Measurements from ENCODE around the gene LCN9. TPM values are rescaled to one million over a fixed set of nuclear protein-coding genes. Genes with fewer than 3 reads are reported as not detected.

The LCN9 gene, protein sequence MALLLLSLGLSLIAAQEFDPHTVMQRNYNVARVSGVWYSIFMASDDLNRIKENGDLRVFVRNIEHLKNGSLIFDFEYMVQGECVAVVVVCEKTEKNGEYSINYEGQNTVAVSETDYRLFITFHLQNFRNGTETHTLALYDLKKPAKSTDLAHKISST
- 1 to 10 TPM in 1 of 8 experiments, under 1 TPM in 2, not detected in 5; 0.78 to 1.7 (median 0.81) TPM for total RNA-seq

DNA sequence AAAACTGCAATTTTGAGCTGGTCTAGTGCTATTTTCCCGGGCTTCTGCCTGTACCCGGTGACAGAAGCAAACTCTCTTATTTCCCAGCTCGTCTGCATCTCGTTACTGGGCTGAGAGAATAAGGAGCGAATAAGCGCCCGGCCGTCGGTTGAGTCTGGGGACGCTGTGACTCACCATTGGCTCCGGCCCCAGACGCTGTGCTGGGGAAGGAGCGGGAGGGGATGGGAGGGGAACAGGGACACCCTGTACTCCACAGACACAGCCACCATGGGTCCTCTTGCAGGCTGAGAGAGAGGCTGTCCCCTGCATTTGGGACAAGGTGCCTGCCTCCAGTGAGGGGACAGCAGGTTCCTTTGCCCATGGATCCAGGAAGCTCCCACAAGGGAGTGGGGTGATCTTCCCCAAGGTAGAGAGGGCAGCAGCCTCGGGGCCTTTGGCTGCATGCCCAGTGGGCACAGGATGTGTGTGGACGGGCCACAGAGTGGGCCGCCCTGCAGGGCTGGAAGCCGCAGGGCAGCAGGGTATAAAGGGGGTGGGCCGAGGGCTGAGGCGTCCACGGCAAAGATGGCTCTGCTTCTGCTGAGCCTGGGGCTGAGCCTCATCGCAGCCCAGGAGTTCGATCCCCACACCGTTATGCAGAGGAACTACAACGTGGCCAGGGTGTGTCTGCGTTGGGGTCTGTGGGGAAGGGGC, at the start of gene LCN9:
LCN9 (plus strand) TSS at position 552 of the 693 bp plus-strand sequence; CDS start at position 565, 13 bp downstream.
- Histone ChIP-seq H3K4me1 (replicated peaks in 1 of 2) (no peaks in the 10 kb centered on the region), H3K4me3 (no peak within 1 kb of the TSS), H3K27ac (no peak within 1 kb of the TSS)
- in situ Hi-C loops (cut with MboI; ENCODE audit: low pct_unique_long_range_greater_than_20kb in 2 of 9, low sequenced_read_pairs in 9 of 9, unreplicated experiment in 9 of 9), result no loop called here
- WGBS, 10 experiments, result 0 to 85% (median 70%) methylated on average over 2 to 15 of the region's 25 CpGs; no CpG with 5 or more reads in 6 of the 10 experiments
- ATAC-seq (replicated peaks in 6 of 8), result peak in 5 of 8 experiments; percentile 55 to 87 (median 61)

DNA sequence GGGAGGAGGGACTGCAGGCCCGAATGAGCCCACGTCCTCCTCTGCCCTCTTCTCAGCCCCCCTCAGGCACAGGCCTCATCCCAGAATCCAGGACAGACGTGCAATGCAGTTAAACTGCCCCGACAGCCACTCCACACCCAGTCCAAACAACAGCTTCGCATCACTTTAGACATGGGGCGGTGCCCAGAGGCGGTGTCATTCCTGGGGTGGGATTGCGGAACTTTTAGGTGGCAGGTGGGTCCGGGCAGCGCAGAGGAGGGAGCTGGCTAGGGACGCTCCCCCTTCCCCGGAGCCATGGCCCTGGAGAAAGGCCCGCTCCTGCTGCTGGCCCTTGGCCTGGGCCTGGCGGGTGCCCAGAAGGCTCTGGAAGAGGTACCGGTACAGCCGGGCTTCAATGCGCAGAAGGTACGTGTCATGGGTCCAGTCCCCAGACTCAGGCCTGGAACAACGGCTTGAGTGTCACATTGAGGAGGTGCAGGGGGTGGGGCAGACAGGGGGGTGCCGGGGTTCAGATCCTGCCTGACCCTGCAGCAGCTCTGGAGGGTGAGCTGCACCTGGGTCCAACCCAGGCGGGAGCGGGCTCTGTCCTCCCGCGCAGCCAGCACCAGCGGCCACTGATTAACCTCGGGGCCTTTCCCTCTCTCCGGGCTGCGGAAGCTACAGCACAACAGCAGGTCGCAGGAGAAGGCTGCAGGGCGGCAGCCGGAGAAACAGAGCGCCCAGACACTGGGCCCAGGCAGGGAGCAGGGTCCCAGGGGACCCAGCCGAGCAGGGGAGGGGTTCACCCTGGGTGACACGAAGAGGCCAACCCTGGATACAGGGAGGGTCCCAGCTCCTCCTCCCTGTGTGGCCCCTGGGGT, 48.9 kb upstream of the LCN9 start:
- in situ Hi-C loops (cut with MboI; ENCODE audit: low pct_unique_long_range_greater_than_20kb in 2 of 9, low sequenced_read_pairs in 9 of 9, unreplicated experiment in 9 of 9), result loop anchor here in 1 of 9 experiments (25.0 kb wide), 1 partner anchor 323 kb away; no protein-coding TSS in a partner anchor
- ATAC-seq (replicated peaks in 6 of 8), result peak in 1 of 8 experiments; percentile 11
- 40 to 79% methylated on average over 1 to 5 of the region's 34 CpGs; no CpG with 5 or more reads in 8 of the 10 experiments for WGBS, 10 experiments
- H3K27ac ChIP-seq, result no peak overlapping the region
- no peaks in the 10 kb centered on the region for H3K4me1 ChIP-seq (replicated peaks in 1 of 2)
- no peak overlapping the region for H3K4me3 ChIP-seq

DNA sequence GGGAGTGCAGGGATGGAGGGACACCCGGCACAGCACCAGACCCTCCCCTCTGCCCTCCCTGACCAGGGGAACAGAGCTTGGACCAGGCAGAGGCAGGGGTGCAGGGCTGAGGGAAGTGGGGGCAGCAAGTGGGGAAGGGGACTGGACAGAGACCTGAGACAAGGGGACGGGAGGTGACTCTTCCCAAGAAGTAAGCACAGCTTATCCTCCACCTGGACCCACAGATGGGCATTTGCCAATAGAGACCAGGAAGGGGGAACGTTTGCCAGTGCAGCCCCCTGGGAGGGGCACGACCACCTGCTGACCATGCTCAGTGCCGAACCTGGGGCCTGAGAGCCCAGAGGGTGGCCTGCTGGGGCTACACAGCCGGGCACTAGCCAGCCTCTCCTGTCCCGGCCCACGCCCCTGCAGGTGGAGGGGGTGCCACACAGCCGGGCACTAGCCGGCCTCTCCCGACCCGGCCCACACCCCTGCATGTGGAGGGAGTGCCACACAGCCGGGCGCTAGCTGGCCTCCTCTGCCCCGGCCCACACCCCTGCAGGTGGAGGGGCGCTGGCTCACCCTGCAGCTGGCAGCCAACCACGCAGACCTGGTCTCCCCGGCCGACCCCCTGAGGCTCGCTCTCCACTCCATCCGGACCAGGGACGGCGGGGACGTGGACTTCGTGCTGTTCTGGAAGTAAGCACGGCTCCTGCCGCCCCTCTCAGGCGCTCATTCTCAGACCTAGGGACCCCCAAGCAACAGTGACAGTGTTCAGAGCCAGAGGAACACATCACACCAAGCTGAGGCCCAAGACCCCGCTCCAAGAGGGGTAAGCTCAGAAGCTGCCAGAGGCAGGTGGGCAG, 48.1 kb upstream of the LCN9 start:
- in situ Hi-C loops (cut with MboI; ENCODE audit: low pct_unique_long_range_greater_than_20kb in 2 of 9, low sequenced_read_pairs in 9 of 9, unreplicated experiment in 9 of 9), result loop anchor here in 1 of 9 experiments (25.0 kb wide), 1 partner anchor 322 kb away; no protein-coding TSS in a partner anchor
- ATAC-seq (replicated peaks in 6 of 8), result peak in 1 of 8 experiments; percentile 4
- Histone ChIP-seq H3K27ac (no peak overlapping the region), H3K4me3 (no peak overlapping the region), H3K4me1 (replicated peaks in 1 of 2) (no peaks in the 10 kb centered on the region)
- 45 to 70% (median 60%) methylated on average over 2 to 4 of the region's 29 CpGs; no CpG with 5 or more reads in 7 of the 10 experiments for whole genome bisulfite sequencing, 10 experiments

DNA sequence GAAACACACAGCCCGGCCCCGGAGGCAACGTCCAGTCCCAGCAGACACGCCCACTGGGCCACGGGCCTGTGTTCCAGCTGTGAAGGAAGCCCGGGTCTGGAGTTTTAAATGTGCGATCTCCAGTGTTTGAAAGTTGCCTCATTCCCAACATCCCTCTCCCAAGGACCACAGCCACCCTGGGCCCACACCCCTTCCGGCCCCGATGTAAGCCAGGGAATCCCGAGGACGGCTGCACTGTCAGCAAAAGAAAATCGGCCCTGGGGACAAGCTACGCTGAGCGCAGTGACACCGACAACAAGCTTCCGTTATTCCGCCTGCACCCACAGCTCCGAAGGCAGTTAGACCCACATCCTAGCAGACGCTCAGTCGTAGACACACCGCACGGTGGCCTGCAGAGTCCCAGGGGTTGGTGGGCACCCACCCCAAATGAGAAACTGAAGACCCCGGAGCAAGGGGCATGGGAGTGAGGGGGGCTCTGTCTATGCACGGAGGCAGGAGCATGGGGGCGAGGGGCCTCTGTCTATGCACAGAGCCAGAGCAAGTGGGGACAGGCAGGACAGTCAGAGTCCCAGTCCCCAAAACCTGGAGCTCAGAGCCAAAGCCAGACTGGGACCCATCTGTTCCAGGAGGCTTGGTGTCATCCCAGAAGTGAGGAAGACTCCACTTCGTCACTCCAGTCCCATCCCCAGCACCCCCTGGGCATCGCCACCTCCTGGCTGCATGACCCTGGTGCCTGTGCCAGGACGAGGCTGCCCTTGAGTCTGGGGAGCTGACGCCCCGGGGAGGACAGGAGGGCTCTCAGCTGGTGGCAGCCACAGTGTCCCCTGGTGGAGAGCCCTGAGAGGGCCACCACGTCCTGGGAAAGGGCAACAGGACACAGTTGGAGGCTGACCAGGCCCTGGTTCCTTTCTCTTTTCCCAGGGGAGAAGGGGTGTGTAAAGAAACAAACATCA, 47.2 kb upstream of the LCN9 start:
- 0 to 100% (median 48%) methylated on average over 1 to 18 of the region's 31 CpGs; no CpG with 5 or more reads in 1 of the 10 experiments for WGBS, 10 experiments
- ATAC-seq (replicated peaks in 6 of 8), result peak in 3 of 8 experiments; percentile 24 to 47 (median 41)
- Histone ChIP-seq H3K4me3 (no peak overlapping the region), H3K4me1 (replicated peaks in 1 of 2) (no peaks in the 10 kb centered on the region), H3K27ac (no peak overlapping the region)
- in situ Hi-C loops (cut with MboI; ENCODE audit: low pct_unique_long_range_greater_than_20kb in 2 of 9, low sequenced_read_pairs in 9 of 9, unreplicated experiment in 9 of 9), result loop anchor here in 1 of 9 experiments (25.0 kb wide), 1 partner anchor 321 kb away; no protein-coding TSS in a partner anchor

DNA sequence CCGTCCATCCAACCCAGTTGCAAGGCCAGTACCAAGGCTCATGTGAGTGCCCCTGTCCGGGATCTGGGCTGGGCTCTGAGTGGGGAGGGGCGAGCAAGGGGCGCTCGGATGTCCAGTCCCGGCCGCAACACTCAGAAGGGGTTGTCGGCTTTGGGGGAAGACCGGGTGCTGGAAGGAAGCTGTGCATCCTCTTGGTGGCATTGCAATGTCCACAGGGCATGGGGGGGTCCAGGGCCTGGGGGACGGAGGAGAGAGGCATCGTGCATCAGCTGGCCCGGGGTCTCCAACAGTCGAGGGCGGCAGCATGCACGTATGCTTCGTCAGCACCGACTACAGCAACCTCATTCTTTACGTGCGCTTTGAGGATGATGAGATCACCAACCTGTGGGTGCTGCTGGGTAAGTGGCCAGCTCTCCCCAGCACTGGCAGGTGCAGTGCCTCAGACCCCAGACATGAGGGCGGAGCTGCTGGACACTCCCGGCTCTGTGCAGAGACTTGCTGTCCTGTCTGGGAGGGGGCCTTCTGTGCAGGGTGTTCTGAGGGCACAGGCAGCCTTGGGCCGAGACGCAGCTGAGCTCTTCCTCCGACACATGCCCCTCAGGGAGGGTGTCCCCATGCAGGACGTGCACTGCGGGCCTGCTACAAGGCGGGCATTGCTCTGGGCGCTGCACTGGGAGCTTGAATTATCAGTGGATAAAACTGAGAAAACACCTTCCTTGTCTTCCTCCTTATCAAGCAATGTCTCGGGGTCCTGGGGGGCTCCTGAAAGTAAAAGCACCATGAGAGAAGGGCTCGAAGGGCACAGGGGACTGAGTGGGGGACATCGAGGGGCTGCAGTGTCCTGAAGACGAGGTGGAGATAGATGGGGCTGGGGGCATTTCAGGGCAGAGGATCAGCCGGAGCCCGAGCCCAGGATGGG, 46.2 kb upstream of the LCN9 start:
- Histone ChIP-seq H3K4me3 (no peak overlapping the region), H3K4me1 (replicated peaks in 1 of 2) (no peaks in the 10 kb centered on the region), H3K27ac (no peak overlapping the region)
- ATAC-seq (replicated peaks in 6 of 8), result peak in 5 of 8 experiments; percentile 42 to 83 (median 53)
- 0 to 85% (median 72%) methylated on average over 1 to 15 of the region's 34 CpGs; no CpG with 5 or more reads in 4 of the 10 experiments for WGBS, 10 experiments
- in situ Hi-C loops (cut with MboI; ENCODE audit: low pct_unique_long_range_greater_than_20kb in 2 of 9, low sequenced_read_pairs in 9 of 9, unreplicated experiment in 9 of 9), result loop anchor here in 1 of 9 experiments (25.0 kb wide), 1 partner anchor 320 kb away; no protein-coding TSS in a partner anchor

- in situ Hi-C loops (cut with MboI; ENCODE audit: low pct_unique_long_range_greater_than_20kb in 2 of 9, low sequenced_read_pairs in 9 of 9, unreplicated experiment in 9 of 9), result loop anchor here in 1 of 9 experiments (25.0 kb wide), 1 partner anchor 320 kb away; no protein-coding TSS in a partner anchor
- H3K4me1 ChIP-seq (replicated peaks in 1 of 2), result no peaks in the 10 kb centered on the region
- no peak overlapping the region for H3K27ac ChIP-seq
- WGBS, 10 experiments, result 59 to 87% (median 75%) methylated on average over 2 to 4 of the region's 13 CpGs; no CpG with 5 or more reads in 6 of the 10 experiments
- no peak overlapping the region for H3K4me3 ChIP-seq
- ATAC-seq (replicated peaks in 6 of 8), result no peak
Observed at GRCh38 chr9:135617538-135617900, 45.6 kb upstream of the LCN9 start.

GRCh38 chr9:135617991-135618411, 45.1 kb upstream of the LCN9 start:
- ATAC-seq (replicated peaks in 6 of 8), result no peak
- no peak overlapping the region for H3K27ac ChIP-seq
- in situ Hi-C loops (cut with MboI; ENCODE audit: low pct_unique_long_range_greater_than_20kb in 2 of 9, low sequenced_read_pairs in 9 of 9, unreplicated experiment in 9 of 9), result loop anchor here in 1 of 9 experiments (25.0 kb wide), 1 partner anchor 319 kb away; no protein-coding TSS in a partner anchor
- 40 to 100% (median 80%) methylated on average over 1 to 6 of the region's 13 CpGs; no CpG with 5 or more reads in 5 of the 10 experiments for WGBS, 10 experiments
- no peak overlapping the region for H3K4me3 ChIP-seq
- H3K4me1 ChIP-seq (replicated peaks in 1 of 2), result no peaks in the 10 kb centered on the region

GRCh38 chr9:135618866-135619598, 44.1 kb upstream of the LCN9 start:
- Histone ChIP-seq H3K4me3 (no peak overlapping the region), H3K27ac (no peak overlapping the region), H3K4me1 (replicated peaks in 1 of 2) (no peaks in the 10 kb centered on the region)
- 20 to 88% (median 68%) methylated on average over 1 to 3 of the region's 8 CpGs; no CpG with 5 or more reads in 6 of the 10 experiments for WGBS, 10 experiments
- ATAC-seq (replicated peaks in 6 of 8), result no peak
- in situ Hi-C loops (cut with MboI; ENCODE audit: low pct_unique_long_range_greater_than_20kb in 2 of 9, low sequenced_read_pairs in 9 of 9, unreplicated experiment in 9 of 9), result loop anchor here in 1 of 9 experiments (25.0 kb wide), 1 partner anchor 318 kb away; no protein-coding TSS in a partner anchor

DNA sequence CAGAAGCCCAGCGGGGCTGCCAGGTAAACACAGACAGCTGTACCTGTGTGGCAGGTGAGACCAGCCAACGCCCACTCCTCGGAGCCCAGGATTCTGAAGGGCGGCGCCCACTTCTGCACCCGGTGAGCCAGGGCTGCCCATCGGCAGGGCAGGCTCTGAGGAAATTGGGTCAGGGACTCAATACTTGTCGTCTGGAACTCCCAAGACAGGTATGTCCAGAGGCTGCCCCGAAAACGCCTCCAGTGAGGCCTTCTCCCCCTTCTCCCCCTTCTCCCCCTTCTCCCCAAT, 43.6 kb upstream of the LCN9 start:
- ATAC-seq (replicated peaks in 6 of 8), result no peak
- Histone ChIP-seq H3K27ac (no peak overlapping the region), H3K4me3 (no peak overlapping the region), H3K4me1 (replicated peaks in 1 of 2) (no peaks in the 10 kb centered on the region)
- in situ Hi-C loops (cut with MboI; ENCODE audit: low pct_unique_long_range_greater_than_20kb in 2 of 9, low sequenced_read_pairs in 9 of 9, unreplicated experiment in 9 of 9), result loop anchor here in 1 of 9 experiments (25.0 kb wide), 1 partner anchor 318 kb away; no protein-coding TSS in a partner anchor
- 50 to 96% methylated on average over 2 to 5 of the region's 10 CpGs; no CpG with 5 or more reads in 8 of the 10 experiments for WGBS, 10 experiments

DNA sequence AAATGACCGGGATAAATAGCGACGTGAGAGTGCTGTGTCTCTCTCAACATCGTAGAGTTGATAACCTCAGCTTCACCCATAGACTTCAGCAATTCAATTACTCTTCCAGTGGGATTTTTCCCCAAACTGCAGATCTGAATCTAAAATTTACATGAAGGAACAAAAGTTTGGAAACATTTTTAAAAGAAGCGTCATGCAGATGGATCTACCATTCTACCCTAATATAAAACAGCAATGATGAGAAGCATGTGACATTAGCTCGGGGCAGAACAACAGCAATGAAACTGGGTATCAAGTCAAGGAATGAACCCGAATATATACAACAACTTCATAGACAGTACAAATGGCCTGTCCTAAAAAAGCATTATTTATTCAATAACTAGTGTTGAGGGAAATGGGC, 42.6 kb upstream of the LCN9 start:
- WGBS, 10 experiments, result 0 to 89% (median 72%) methylated on average over 1 to 7 of the region's 7 CpGs
- ATAC-seq (replicated peaks in 6 of 8), result no peak
- no peaks in the 10 kb centered on the region for H3K4me1 ChIP-seq (replicated peaks in 1 of 2)
- H3K4me3 ChIP-seq, result no peak overlapping the region
- H3K27ac ChIP-seq, result no peak overlapping the region
- in situ Hi-C loops (cut with MboI; ENCODE audit: low pct_unique_long_range_greater_than_20kb in 2 of 9, low sequenced_read_pairs in 9 of 9, unreplicated experiment in 9 of 9), result loop anchor here in 1 of 9 experiments (25.0 kb wide), 1 partner anchor 317 kb away; no protein-coding TSS in a partner anchor
